OCI-LY1 (cell line): Measurements from ENCODE around the gene IL4R.

Experiments used
- H2AFZ ChIP-seq: fragments of 200-600 bp; sonication (generic), shearing (Covaris generic); 2 replicates; pipeline ENCODE4 v1.6.0; 2014; ENCODE audit warnings: antibody characterized with exemption, mild to moderate bottlenecking, low read length
- H3F3A ChIP-seq: fragments of 200-600 bp; sonication (generic), shearing (Covaris generic); 2 replicates; pipeline ENCODE4 v1.6.0; 2014; ENCODE audit warnings: mild to moderate bottlenecking, antibody characterized with exemption, low read length, moderate library complexity; ENCODE audit not compliant: insufficient read depth
- H3K27ac ChIP-seq: fragments of 200-600 bp; sonication (generic); 2 replicates; pipeline ENCODE4 v1.5.1; 2014; ENCODE audit warnings: low read length, mixed run types, mild to moderate bottlenecking, low read depth; ENCODE audit not compliant: poor library complexity, severe bottlenecking
- H3K27me3 ChIP-seq: fragments of 200-600 bp; sonication (generic); 2 replicates; pipeline ENCODE4 v1.6.0; 2014; ENCODE audit warnings: antibody characterized with exemption, mild to moderate bottlenecking, low read length, moderate library complexity; ENCODE audit not compliant: insufficient read depth
- H3K36me3 ChIP-seq: fragments of 200-600 bp; sonication (generic); 2 replicates; pipeline ENCODE4 v1.6.1; 2014; ENCODE audit warnings: mild to moderate bottlenecking, antibody characterized with exemption, low read length, moderate library complexity, mixed read lengths; ENCODE audit not compliant: insufficient read depth
- H3K4me1 ChIP-seq: fragments of 200-600 bp; sonication (generic); 2 replicates; pipeline ENCODE4 v1.5.1; 2014; ENCODE audit warnings: mild to moderate bottlenecking, low read length, moderate library complexity; ENCODE audit not compliant: insufficient read depth, severe bottlenecking
- H3K4me2 ChIP-seq: fragments of 200-600 bp; sonication (generic), shearing (Covaris generic); 2 replicates; pipeline ENCODE4 v1.6.1; 2014; ENCODE audit warnings: low read length
- H3K4me3 ChIP-seq: fragments of 200-600 bp; sonication (generic); 2 replicates; pipeline ENCODE4 v1.5.1; 2014; ENCODE audit warnings: low read length, low read depth, mild to moderate bottlenecking, mixed read lengths; ENCODE audit not compliant: poor library complexity, severe bottlenecking
- H3K79me2 ChIP-seq: fragments of 200-600 bp; shearing (Covaris generic); 2 replicates; pipeline ENCODE4 v1.6.1; 2016; ENCODE audit warnings: mixed run types, low read length, mixed read lengths; ENCODE audit not compliant: insufficient read depth
- H3K9ac ChIP-seq: fragments of 200-600 bp; sonication (generic), shearing (Covaris generic); 2 replicates; pipeline ENCODE4 v1.6.1; 2014; ENCODE audit warnings: mild to moderate bottlenecking, low read length, mixed read lengths
- H3K9me2 ChIP-seq: fragments of 200-600 bp; sonication (generic), shearing (Covaris generic); 2 replicates; pipeline ENCODE4 v1.6.1; 2014; ENCODE audit warnings: low read depth, mild to moderate bottlenecking, low read length, mixed read lengths
- H3K9me3 ChIP-seq: fragments of 200-600 bp; shearing (Covaris generic); 2 replicates; pipeline ENCODE4 v1.6.1; 2014; ENCODE audit warnings: low read length, mixed read lengths
- H4K20me1 ChIP-seq: fragments of 200-600 bp; sonication (generic), shearing (Covaris generic); 2 replicates; pipeline ENCODE4 v1.6.0; 2016; ENCODE audit warnings: mild to moderate bottlenecking, low read length; ENCODE audit not compliant: insufficient read depth
- CTCF ChIP-seq: fragments of 200-600 bp; sonication (generic), shearing (Covaris generic); IDR thresholded peaks from 2 replicates; pipeline ENCODE4 v1.5.1; 2017; ENCODE audit warnings: mild to moderate bottlenecking, antibody characterized with exemption, low read length, moderate library complexity, mixed read lengths
- EZH2 ChIP-seq: fragments of 200-600 bp; sonication (generic), shearing (Covaris generic); IDR thresholded peaks from 2 replicates; pipeline ENCODE4 v1.8.0; 2017; ENCODE audit warnings: borderline replicate concordance, mixed run types, mild to moderate bottlenecking, antibody characterized with exemption, low read length, moderate library complexity, mixed read lengths

The IL4R gene

GRCh38 chr16:27346819-27347218, 33.0 kb downstream of the IL4R start:
- TF ChIP-seq EZH2 (no peak), CTCF (no peak)
- Histone ChIP-seq H4K20me1 (no peaks in the 10 kb centered on the region), H2AFZ (no peak overlapping the region), H3F3A (no peaks in the 10 kb centered on the region), H3K9ac (no peak overlapping the region), H3K27ac (no peak overlapping the region), H3K4me3 (no peak overlapping the region), H3K4me1 (no peaks in the 10 kb centered on the region), H3K27me3 (no peaks in the 10 kb centered on the region), H3K9me2 (no peaks in the 10 kb centered on the region), H3K4me2 (no peak overlapping the region), H3K79me2 (no peaks in the 10 kb centered on the region), H3K36me3 (peaks cover 72% of the 10 kb centered on the region), H3K9me3 (no peaks in the 10 kb centered on the region)

DNA sequence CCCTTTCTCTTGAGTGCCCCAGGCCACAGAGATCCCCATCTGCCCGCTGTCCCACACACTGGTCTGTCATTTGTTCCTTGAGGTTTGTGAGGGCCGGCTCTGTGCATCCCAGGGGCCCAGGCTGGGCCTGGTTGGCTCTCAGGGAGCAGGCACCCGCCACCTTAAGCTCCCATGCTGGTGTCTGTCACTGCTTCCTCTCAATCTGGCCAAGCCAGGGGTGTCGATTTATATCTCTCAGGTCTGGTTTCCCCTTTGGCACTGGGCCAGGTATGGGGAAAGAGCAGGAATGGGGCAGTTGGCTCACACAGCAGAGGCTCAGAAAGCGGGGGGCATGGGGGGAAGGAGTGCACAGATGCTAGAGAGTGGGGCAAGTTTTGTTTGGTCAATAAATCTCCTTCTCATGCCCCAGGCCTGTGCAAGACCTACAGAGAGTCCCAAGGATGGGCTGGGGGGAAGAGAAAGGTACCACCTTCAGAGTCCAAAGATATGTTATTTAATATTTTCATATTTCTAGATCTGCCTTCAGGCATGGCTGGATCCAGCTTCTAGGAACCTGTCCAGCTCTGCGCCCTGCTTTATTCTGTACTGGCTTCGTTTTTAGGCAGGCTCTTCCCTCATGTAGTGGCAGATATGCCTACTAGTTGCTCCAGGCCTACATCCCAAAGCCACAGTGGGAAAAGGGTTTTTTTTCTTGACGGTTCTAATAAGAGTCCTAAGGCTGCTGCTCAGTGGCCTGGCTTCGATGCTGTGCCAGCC, 34.3 kb downstream of the IL4R start:
- Histone ChIP-seq H3K79me2 (no peaks in the 10 kb centered on the region), H2AFZ (no peak overlapping the region), H3F3A (no peaks in the 10 kb centered on the region), H3K9ac (no peak overlapping the region), H3K4me1 (no peaks in the 10 kb centered on the region), H4K20me1 (no peaks in the 10 kb centered on the region), H3K4me3 (no peak overlapping the region), H3K27ac (no peak overlapping the region), H3K9me2 (no peaks in the 10 kb centered on the region), H3K4me2 (no peak overlapping the region), H3K9me3 (no peaks in the 10 kb centered on the region), H3K36me3 (peaks cover 71% of the 10 kb centered on the region), H3K27me3 (no peaks in the 10 kb centered on the region)
- TF ChIP-seq EZH2 (no peak), CTCF (no peak)

DNA sequence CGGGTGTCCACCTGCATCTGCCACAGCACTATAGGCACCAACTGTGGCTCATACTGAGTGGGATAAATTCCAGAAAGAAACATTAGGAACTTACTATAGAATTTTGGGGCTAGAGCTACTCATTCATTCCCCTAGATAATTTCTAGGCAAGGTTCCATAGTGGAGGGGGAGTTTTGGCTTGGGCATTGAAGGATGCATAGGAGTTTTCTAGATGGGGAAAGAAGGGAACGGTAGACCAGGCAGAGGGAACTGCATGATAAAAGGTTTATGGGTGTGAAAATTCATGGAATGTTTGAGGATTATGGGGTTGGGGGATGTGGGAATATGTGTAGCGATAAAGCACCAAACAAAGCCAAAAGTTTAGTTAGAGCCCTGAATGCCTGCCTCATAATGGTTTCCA, 35.5 kb downstream of the IL4R start:
- no peak overlapping the region for H3K4me2 ChIP-seq
- peaks cover 72% of the 10 kb centered on the region for H3K36me3 ChIP-seq
- no peaks in the 10 kb centered on the region for H3F3A ChIP-seq
- H3K27ac ChIP-seq, result no peak overlapping the region
- no peak overlapping the region for H3K9ac ChIP-seq
- H3K4me1 ChIP-seq, result no peaks in the 10 kb centered on the region
- no peak for TF ChIP-seq EZH2
- TF ChIP-seq CTCF, result no peak
- no peaks in the 10 kb centered on the region for H3K79me2 ChIP-seq
- no peaks in the 10 kb centered on the region for H3K9me2 ChIP-seq
- H3K9me3 ChIP-seq, result no peaks in the 10 kb centered on the region
- no peak overlapping the region for H2AFZ ChIP-seq
- H4K20me1 ChIP-seq, result no peaks in the 10 kb centered on the region
- H3K4me3 ChIP-seq, result no peak overlapping the region
- H3K27me3 ChIP-seq, result no peaks in the 10 kb centered on the region
